Measurements from ENCODE around the gene GCFC2. TPM values are rescaled to one million over a fixed set of nuclear protein-coding genes. Genes with fewer than 3 reads are reported as not detected.
"Not testable (repeated sequence)": the region's sequence is repeated elsewhere in the genome, so short reads cannot be mapped to it uniquely, and the experiment has no call there.

The GCFC2 gene
- 16.7 TPM for total RNA-seq

DNA sequence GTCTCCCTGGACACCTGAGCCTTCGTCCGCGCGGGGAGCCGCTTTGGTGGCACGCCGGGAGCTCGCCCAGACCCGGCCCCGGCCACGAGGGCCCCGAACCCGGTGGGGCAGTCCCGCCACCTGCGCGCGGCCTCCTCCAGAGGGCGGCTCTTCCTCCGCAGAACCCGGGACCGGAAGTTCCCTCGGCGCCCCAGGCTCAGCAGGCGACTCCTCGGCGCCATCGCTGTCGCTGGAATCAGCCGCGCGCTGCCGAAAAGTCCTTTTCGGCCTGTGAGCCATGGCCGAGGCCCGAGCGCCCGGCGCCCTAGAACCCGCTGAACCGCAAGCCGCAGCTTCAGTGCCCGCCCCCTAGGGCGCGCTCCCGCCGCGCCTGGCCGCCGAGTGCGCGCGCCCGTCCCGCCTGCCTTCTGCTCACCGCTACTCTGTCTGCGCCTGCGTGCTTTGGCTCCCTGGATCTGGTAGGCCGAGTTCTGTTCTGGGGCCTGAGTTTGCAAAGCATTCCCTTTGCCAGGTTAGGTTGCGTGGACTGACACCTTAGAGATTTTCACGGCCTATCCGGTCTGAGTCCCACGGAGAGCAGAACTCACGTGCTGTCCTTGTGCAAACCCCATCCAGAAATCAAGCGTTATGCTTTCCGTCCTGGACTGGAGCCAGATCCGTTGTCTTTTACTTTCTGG, at the start of gene GCFC2:
GCFC2 (minus strand) TSS at position 339 of the 677 bp plus-strand sequence; CDS start at position 279, 60 bp downstream.
- no peaks in the 10 kb centered on the region for H3K27me3 ChIP-seq (ENCODE audit: insufficient read depth, low read length)
- H3K9me3 ChIP-seq (ENCODE audit: low read depth, low read length) = no peaks in the 10 kb centered on the region
- peak within 1 kb of the TSS; percentile 65 for H3K4me3 ChIP-seq (ENCODE audit: low read length)
- H3K4me1 ChIP-seq (ENCODE audit: insufficient read depth, low read length) = peaks cover 5% of the 10 kb centered on the region

DNA sequence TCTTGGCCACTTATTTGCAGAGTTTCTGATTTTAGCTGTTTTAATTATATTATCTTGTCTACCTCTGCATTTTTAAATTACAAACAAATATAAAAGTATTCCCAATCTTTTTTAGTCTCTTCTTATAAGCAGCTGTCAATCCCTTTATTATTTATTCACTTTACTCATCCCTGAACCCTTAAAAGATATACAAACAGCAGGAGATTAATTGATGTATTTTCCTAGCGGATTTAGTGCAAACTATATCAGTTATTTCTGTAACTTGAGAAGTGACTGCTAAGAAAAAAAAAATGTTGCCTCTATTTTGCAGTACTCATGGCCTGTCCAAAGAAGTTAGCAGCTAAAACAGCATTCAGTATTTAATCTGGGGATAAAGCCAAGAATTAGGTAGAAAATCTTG, 42.1 kb upstream of the GCFC2 start:
- Histone ChIP-seq H3K4me1 (ENCODE audit: insufficient read depth, low read length) (no peaks in the 10 kb centered on the region), H3K4me3 (ENCODE audit: low read length) (no peak overlapping the region), H3K27me3 (ENCODE audit: insufficient read depth, low read length) (no peaks in the 10 kb centered on the region), H3K9me3 (ENCODE audit: low read depth, low read length) (peaks cover 2% of the 10 kb centered on the region)

DNA sequence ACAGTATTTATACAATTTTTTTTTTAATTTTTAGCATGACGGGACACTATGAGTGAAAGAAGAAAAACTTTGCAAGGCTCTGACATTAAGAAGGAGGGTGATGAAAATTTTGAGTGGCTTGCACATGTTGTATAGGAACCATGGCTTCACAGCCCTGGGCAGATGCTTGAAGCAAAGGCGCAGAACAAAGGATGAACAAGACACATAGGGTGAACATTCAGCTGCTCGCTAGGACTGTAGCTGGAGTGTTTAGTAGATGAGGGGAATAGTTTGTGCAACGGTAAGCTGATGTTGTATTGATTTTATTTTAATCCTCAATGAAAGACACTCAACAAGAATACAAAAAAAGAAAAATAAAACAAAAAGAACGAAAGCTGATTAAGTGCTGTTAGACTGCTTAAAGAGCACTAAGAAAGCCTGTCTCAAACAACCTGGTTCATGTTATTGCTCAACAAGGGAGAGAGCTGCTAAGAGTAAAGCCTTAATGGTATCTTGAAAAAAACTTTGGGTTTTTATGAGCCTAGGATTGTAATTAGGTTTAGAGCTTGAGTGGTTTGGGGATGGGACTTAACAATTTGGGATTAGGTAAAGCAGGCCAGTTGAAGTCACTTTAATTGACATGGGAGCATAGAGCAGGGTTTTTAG, 41.2 kb upstream of the GCFC2 start:
- Histone ChIP-seq H3K4me3 (ENCODE audit: low read length) (no peak overlapping the region), H3K4me1 (ENCODE audit: insufficient read depth, low read length) (no peaks in the 10 kb centered on the region), H3K9me3 (ENCODE audit: low read depth, low read length) (no peaks in the 10 kb centered on the region), H3K27me3 (ENCODE audit: insufficient read depth, low read length) (no peaks in the 10 kb centered on the region)

DNA sequence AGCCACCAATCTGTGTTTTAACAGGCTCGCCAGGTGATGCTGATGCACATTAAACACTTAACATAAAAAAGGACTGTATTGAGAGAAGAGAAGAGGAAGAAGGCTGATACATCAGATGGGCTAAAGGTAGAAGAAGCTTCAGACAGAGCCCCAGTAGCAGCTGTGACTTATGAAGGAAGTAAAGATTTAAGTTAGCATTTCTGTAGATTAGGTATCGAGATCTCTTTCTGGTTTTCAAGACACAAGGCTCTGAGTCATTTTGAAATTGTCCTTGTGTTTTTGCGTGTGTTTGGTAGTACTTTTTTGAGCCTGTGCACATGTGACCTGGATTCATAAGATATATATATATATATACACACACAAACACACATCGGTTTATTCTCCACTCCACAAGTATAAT, 40.6 kb upstream of the GCFC2 start:
- no peaks in the 10 kb centered on the region for H3K4me1 ChIP-seq (ENCODE audit: insufficient read depth, low read length)
- no peaks in the 10 kb centered on the region for H3K27me3 ChIP-seq (ENCODE audit: insufficient read depth, low read length)
- H3K9me3 ChIP-seq (ENCODE audit: low read depth, low read length) = no peaks in the 10 kb centered on the region
- H3K4me3 ChIP-seq (ENCODE audit: low read length) = no peak overlapping the region

DNA sequence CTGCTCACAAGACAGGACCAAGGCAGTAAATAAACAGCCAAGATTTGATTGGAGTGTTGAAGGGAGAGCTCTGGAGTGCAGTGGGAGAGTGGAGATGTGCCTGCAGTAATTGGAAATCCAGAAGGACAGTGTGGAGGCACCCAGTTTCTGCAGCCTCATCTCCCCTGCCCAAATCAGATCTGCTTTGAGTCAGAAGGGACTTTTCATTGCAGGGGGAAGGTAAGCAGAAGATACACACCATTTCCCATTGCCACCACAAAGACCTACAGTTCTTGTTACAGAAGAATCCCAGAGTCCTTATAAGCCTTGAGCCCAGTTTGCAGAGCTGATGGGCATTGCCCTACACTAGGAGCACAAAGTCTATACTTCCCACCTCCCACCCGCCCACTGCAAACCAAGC, 27.2 kb upstream of the GCFC2 start:
- H3K27me3 ChIP-seq (ENCODE audit: insufficient read depth, low read length) = peaks cover 2% of the 10 kb centered on the region
- H3K4me3 ChIP-seq (ENCODE audit: low read length) = no peak overlapping the region
- no peaks in the 10 kb centered on the region for H3K4me1 ChIP-seq (ENCODE audit: insufficient read depth, low read length)
- H3K9me3 ChIP-seq (ENCODE audit: low read depth, low read length) = peaks cover 3% of the 10 kb centered on the region

DNA sequence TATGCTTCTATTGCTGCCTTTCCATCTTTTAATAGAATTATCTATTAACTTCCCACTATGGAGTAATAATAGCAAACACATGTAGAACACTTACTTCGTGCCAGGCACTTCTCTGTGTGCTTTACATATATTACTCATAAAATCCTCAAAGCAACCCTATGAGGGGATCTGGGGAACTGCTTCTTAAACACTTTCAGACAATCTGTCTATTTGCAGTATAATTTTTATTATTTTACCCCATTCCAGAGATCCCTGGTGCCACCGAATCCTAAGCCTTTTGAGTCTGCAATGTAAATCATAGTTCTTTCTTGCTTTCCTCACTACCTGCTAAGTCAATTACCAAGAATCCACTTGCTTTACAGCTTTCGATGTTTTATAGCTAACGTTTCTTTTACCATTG, 25.6 kb upstream of the GCFC2 start:
- Histone ChIP-seq H3K4me1 (ENCODE audit: insufficient read depth, low read length) (no peaks in the 10 kb centered on the region), H3K9me3 (ENCODE audit: low read depth, low read length) (no peaks in the 10 kb centered on the region), H3K27me3 (ENCODE audit: insufficient read depth, low read length) (no peaks in the 10 kb centered on the region), H3K4me3 (ENCODE audit: low read length) (no peak overlapping the region)

DNA sequence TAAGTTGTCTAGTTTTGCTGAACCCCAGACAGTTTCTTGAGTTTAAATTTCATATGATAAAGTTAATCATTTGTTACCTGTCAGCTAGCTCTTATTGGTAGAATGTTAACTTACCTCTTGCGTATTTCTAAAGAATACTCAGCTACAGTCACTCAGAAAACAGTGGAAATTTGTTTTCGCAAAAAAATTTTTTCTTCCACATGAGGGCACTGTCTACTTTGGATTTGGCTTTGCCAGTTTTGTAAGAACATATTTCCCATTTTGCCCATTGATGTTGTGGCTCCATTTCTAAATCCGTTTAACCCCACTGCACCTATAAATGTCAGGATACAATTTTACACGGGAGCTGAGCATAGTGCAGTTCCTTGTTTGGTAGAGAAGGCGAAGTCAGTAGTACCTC, 19.1 kb upstream of the GCFC2 start:
- H3K4me3 ChIP-seq (ENCODE audit: low read length) = no peak overlapping the region
- H3K27me3 ChIP-seq (ENCODE audit: insufficient read depth, low read length) = no peaks in the 10 kb centered on the region
- H3K9me3 ChIP-seq (ENCODE audit: low read depth, low read length) = no peaks in the 10 kb centered on the region
- no peaks in the 10 kb centered on the region for H3K4me1 ChIP-seq (ENCODE audit: insufficient read depth, low read length)

DNA sequence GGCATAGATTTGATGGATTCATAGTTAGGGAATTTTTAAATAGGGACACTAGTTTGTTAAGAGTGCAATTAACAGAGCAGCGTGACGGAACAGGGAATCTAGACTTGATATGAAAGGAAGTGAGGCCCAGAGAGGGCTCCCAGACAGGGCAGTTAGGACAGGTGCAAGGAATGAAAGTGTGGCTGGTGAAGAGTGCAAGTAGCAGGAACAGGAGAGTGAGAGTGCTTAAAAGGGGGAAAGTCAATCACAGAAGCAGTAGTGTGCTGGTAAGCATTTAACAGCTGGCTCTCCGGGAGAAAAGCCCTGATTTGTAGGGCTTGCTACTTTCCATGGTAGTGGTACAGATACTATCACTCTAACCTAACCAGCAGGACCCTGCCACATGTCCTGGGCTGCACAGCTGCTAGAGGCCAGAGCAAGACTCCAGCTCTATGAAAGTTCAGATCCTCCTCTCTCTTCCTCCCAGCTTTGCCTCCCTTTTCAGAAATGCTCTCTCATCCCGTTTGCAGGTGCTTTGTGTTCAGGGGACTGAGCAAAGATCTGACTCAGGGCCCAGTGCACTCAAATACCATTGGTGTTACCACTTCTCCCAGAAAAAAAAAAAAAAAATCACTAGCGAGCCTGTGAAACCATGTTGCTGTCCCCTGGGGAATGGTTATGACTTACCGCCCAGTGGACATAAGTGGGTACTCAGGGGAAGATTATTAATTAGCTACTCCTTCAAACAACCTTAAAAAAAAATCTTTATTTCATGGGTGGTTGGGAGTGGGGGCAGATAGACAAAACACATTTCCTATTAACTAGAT, 18.1 kb upstream of the GCFC2 start:
- H3K4me1 ChIP-seq (ENCODE audit: insufficient read depth, low read length) = no peaks in the 10 kb centered on the region
- H3K4me3 ChIP-seq (ENCODE audit: low read length) = no peak overlapping the region
- no peaks in the 10 kb centered on the region for H3K27me3 ChIP-seq (ENCODE audit: insufficient read depth, low read length)
- H3K9me3 ChIP-seq (ENCODE audit: low read depth, low read length) = no peaks in the 10 kb centered on the region

DNA sequence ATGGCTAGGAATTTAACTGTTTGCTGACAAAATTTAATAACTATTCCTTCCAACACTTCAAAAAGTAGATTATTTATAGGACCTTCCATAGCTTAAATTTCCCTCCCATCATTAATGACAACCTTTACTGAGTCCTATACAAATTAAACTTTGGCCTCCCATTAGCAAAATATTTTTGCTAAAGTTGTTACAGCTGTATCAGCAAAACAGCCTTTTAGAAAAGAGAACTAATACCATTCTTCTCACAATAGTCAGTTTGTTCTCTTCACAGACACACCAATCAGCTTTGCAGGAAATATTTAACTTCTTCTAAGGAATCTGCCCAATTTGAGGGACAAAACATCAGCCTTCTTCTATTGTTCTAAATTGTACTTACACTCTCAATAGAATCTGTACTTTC, 12.0 kb upstream of the GCFC2 start:
- no peaks in the 10 kb centered on the region for H3K4me1 ChIP-seq (ENCODE audit: insufficient read depth, low read length)
- H3K4me3 ChIP-seq (ENCODE audit: low read length) = no peak overlapping the region
- no peaks in the 10 kb centered on the region for H3K27me3 ChIP-seq (ENCODE audit: insufficient read depth, low read length)
- H3K9me3 ChIP-seq (ENCODE audit: low read depth, low read length) = no peaks in the 10 kb centered on the region

DNA sequence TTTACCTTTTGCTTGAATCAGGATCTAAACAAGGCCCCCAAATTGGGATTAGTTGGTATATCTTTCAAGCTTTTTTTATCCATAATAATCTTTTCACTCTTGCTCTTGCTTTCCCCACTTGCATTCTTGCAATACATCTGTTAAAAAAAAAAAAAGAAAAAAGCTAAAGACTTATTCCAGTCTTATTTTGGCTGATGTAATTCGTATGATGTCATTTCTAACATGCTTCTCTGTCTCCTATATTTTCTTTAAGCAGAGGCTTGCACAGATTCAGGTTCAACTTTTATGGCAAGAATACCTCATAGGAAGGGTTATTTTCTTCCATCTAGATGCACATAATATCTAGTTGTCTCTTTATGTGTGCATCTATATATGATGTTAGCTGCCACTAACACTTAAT, 9.8 kb upstream of the GCFC2 start:
- Histone ChIP-seq H3K9me3 (ENCODE audit: low read depth, low read length) (no peaks in the 10 kb centered on the region), H3K4me3 (ENCODE audit: low read length) (no peak overlapping the region), H3K4me1 (ENCODE audit: insufficient read depth, low read length) (no peaks in the 10 kb centered on the region), H3K27me3 (ENCODE audit: insufficient read depth, low read length) (no peaks in the 10 kb centered on the region)

DNA sequence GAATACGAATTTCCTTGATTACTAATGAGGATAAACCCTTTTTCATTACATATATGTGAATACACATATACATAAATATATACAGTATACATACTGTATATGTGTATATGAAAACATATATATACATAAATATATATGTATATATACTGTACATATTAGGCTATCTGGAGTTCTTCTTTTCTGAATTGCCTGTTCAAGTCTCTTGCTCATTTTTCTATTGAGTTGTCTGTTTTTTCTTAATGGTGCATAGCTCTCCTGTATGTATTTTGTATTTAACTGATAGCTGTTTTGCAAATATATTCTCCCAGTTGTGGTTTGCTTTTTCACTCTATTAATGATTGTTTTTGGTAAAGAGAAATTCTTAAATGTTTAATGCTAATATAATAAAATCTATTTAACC, 8.9 kb upstream of the GCFC2 start:
- no peaks in the 10 kb centered on the region for H3K4me1 ChIP-seq (ENCODE audit: insufficient read depth, low read length)
- no peaks in the 10 kb centered on the region for H3K27me3 ChIP-seq (ENCODE audit: insufficient read depth, low read length)
- H3K9me3 ChIP-seq (ENCODE audit: low read depth, low read length) = no peaks in the 10 kb centered on the region
- H3K4me3 ChIP-seq (ENCODE audit: low read length) = no peak overlapping the region

DNA sequence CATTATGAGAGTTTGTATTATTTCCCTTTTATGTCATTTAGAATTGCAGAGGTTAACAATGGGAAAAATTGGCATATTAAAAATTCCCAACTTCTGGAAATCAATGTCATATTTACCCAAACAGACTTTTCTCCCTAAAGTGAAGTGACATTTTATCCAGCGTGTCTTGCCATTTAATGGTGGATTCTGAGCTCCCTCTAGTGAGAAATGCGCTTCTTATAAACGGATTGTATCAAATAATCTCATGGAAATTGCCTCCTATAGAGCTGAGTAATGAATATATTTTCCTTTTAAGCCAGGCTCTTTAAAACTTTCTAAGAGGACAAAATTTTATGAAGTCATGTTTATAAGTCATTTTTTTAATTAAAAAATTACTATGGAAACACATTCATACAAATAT, 5.7 kb upstream of the GCFC2 start:
- H3K27me3 ChIP-seq (ENCODE audit: insufficient read depth, low read length) = no peaks in the 10 kb centered on the region
- no peaks in the 10 kb centered on the region for H3K4me1 ChIP-seq (ENCODE audit: insufficient read depth, low read length)
- H3K4me3 ChIP-seq (ENCODE audit: low read length) = no peak overlapping the region
- H3K9me3 ChIP-seq (ENCODE audit: low read depth, low read length) = no peaks in the 10 kb centered on the region

DNA sequence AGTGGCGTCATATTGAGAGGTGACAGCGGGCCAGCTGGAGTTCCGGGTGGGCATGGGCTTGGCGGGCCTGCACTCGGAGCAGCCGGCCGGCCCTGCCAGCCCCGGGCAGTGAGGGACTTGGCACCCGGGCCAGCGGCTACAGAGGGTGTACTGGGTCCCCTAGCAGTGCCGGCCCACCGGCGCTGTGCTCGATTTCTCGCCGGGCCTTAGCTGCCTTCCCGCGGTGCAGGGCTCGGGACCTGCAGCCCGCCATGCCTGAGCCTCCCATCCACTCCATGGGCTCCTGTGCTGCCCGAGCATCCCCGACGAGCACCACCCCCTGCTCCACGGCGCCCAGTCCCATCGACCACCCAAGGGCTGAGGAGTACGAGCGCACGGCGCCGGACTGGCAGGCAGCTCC, 875 bp upstream of the GCFC2 start:
- H3K4me3 ChIP-seq (ENCODE audit: low read length); H3K4me1 ChIP-seq (ENCODE audit: insufficient read depth, low read length): not testable (repeated sequence)

DNA sequence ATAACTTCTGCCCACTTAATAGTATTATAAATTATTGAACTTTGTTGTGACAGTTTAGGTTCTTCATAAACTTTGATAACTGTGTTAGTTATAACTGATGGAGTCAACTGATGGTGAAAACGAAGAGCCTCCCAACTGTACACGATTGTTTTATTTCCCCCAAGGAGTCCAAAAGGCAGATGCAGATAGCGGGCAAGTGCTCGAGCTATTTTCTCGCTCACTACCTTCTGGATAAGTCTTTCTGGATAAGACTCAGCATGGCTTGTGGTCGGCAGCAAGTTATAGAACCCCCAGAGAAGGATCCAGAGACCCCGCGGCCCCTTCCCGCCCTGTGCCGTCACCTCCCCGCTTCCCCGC, 517 bp downstream of the GCFC2 start:
- Histone ChIP-seq H3K9me3 (ENCODE audit: low read depth, low read length) (no peaks in the 10 kb centered on the region), H3K4me3 (ENCODE audit: low read length) (peak overlapping the region; percentile 65)

More for the DNA sequence above, 875 bp upstream of the GCFC2 start:
- H3K27me3 ChIP-seq (ENCODE audit: insufficient read depth, low read length); H3K9me3 ChIP-seq (ENCODE audit: low read depth, low read length): not testable (repeated sequence)

DNA sequence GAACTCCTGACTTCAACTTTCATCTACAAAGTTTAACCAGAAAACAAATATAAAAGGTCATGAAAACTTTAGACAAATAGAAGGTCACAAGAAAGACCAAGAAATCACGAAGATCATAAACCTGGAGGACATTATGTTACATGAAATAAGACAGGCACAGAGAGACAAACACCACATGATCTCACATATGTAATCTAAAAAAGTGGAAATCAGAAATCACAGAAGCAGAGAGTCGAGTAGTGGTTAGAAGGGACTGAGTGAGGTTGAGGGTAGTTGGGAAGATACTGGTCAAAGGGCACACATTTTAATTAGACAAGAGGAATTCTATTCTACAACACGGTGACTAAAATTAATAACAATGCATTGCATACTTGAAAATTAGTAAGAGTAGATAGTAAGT, 1.4 kb downstream of the GCFC2 start:
- Histone ChIP-seq H3K4me3 (ENCODE audit: low read length) (no peak overlapping the region), H3K9me3 (ENCODE audit: low read depth, low read length) (no peaks in the 10 kb centered on the region), H3K27me3 (ENCODE audit: insufficient read depth, low read length) (no peaks in the 10 kb centered on the region), H3K4me1 (ENCODE audit: insufficient read depth, low read length) (peaks cover 5% of the 10 kb centered on the region)

More for the DNA sequence above, 517 bp downstream of the GCFC2 start:
- peaks cover 5% of the 10 kb centered on the region for H3K4me1 ChIP-seq (ENCODE audit: insufficient read depth, low read length)
- H3K27me3 ChIP-seq (ENCODE audit: insufficient read depth, low read length) = no peaks in the 10 kb centered on the region
